WTC11 (cell line): Measurements from ENCODE around the gene TIFAB. TPM values are rescaled to one million over a fixed set of nuclear protein-coding genes. Genes with fewer than 3 reads are reported as not detected.

Experiments
- ATAC-seq: fragments of 200-7000 bp; cut with Tn5 transposase; 2 replicates; pipeline ENCODE4 v1.10.0; 2021; ENCODE audit warnings: mild to moderate bottlenecking, moderate library complexity
- CTCF ChIA-PET: fragments of 300-600 bp; sonication (Branson Sonifier 250); formaldehyde crosslinking; loops from one replicate; lab custom pipeline; 2021; ENCODE audit warnings: antibody characterized with exemption; lab: Charles Lee
- POLR2A ChIA-PET: fragments of 350-600 bp; sonication (Branson Sonifier 250); formaldehyde crosslinking; loops from one replicate; lab custom pipeline; 2021; ENCODE audit warnings: antibody characterized with exemption; lab: Charles Lee
- DNase-seq: peaks from one replicate; pipeline ENCODE4 v3.0.0; 2021; ENCODE audit warnings: low spot score
- H3K27ac Mint-ChIP-seq: 2 replicates; pipeline ENCODE4 v1.8.0; 2021; ENCODE audit warnings: mixed read lengths
- H3K27me3 Mint-ChIP-seq: 2 replicates; pipeline ENCODE4 v1.8.0; 2021; ENCODE audit warnings: low read depth, mild to moderate bottlenecking, moderate library complexity, mixed read lengths
- H3K36me3 Mint-ChIP-seq: 2 replicates; pipeline ENCODE4 v1.8.0; 2021; ENCODE audit warnings: mixed read lengths
- H3K4me1 Mint-ChIP-seq: 2 replicates; pipeline ENCODE4 v1.8.0; 2022; ENCODE audit warnings: mixed read lengths
- H3K4me3 Mint-ChIP-seq: 2 replicates; pipeline ENCODE4 v1.8.0; 2021; ENCODE audit warnings: mild to moderate bottlenecking, moderate library complexity, mixed read lengths
- H3K9me3 Mint-ChIP-seq: 2 replicates; pipeline ENCODE4 v1.8.0; 2021; ENCODE audit warnings: mixed read lengths
- ATF6 ChIP-seq: sonication (generic); formaldehyde crosslinking; IDR thresholded peaks from 2 replicates; pipeline ENCODE4 v1.8.1; 2023; ENCODE audit warnings: mild to moderate bottlenecking, missing genetic modification reagents
- FOXP4 ChIP-seq: sonication (generic); formaldehyde crosslinking; IDR thresholded peaks from 2 replicates; pipeline ENCODE4 v1.8.0; 2022; ENCODE audit warnings: mild to moderate bottlenecking, missing genetic modification reagents
- GABPB1 ChIP-seq: sonication (generic); formaldehyde crosslinking; IDR thresholded peaks from 2 replicates; pipeline ENCODE4 v1.8.1; 2023; ENCODE audit warnings: mild to moderate bottlenecking, missing genetic modification reagents
- GTF2I ChIP-seq: fragments of 250-450 bp; sonication (Bioruptor Pico); conservative IDR thresholded peaks from 2 replicates; pipeline ENCODE4 v1.4.0; 2021; ENCODE audit warnings: mild to moderate bottlenecking
- HMGA2 ChIP-seq: fragments of 250-450 bp; sonication (Bioruptor Pico); IDR thresholded peaks from 2 replicates; pipeline ENCODE4 v1.4.0; 2021; ENCODE audit warnings: mild to moderate bottlenecking, moderate library complexity
- JAZF1 ChIP-seq: fragments of 250-450 bp; sonication (Bioruptor Pico); IDR thresholded peaks from 2 replicates; pipeline ENCODE4 v1.9.0; 2021; ENCODE audit warnings: moderate library complexity, mild to moderate bottlenecking, inconsistent platforms
- MXD4 ChIP-seq: fragments of 250-450 bp; sonication (Bioruptor Pico); IDR thresholded peaks from 2 replicates; pipeline ENCODE4 v1.8.0; 2021; ENCODE audit warnings: mild to moderate bottlenecking, moderate library complexity, borderline replicate concordance
- NFE2L1 ChIP-seq: sonication (generic); formaldehyde crosslinking; IDR thresholded peaks from 2 replicates; pipeline ENCODE4 v1.8.1; 2023; ENCODE audit warnings: missing genetic modification reagents
- NFYB ChIP-seq: sonication (generic); formaldehyde crosslinking; conservative IDR thresholded peaks from 2 replicates; pipeline ENCODE4 v1.8.0; 2022; ENCODE audit warnings: low read depth, missing genetic modification reagents
- OVOL2 ChIP-seq: fragments of 250-450 bp; sonication (Bioruptor Pico); IDR thresholded peaks from 2 replicates; pipeline ENCODE4 v1.9.0; 2021; ENCODE audit warnings: mild to moderate bottlenecking, borderline replicate concordance
- PRDM15 ChIP-seq: sonication (generic); formaldehyde crosslinking; IDR thresholded peaks from 2 replicates; pipeline ENCODE4 v1.8.0; 2022; ENCODE audit warnings: missing genetic modification reagents
- PRRX2 ChIP-seq: fragments of 250-450 bp; sonication (Bioruptor Pico); IDR thresholded peaks from 2 replicates; pipeline ENCODE4 v1.8.0; 2021; ENCODE audit warnings: mild to moderate bottlenecking
- TEAD1 ChIP-seq: sonication (generic); formaldehyde crosslinking; IDR thresholded peaks from 2 replicates; pipeline ENCODE4 v1.8.0; 2022; ENCODE audit warnings: mild to moderate bottlenecking, missing genetic modification reagents
- ZNF121 ChIP-seq: sonication (generic); formaldehyde crosslinking; IDR thresholded peaks from 2 replicates; pipeline ENCODE4 v1.8.0; 2023; ENCODE audit warnings: missing genetic modification reagents
- ZNF232 ChIP-seq: sonication (generic); formaldehyde crosslinking; IDR thresholded peaks from 2 replicates; pipeline ENCODE4 v1.8.0; 2022; ENCODE audit warnings: mild to moderate bottlenecking, missing genetic modification reagents
- total RNA-seq: library from RNA; stranded (reverse); gene quantifications from 3 replicates; pipeline ENCODE4 v1.2.3, GENCODE V29; 2021
- TF ChIP-seq, protein P1 (sequence below): sonication (generic); formaldehyde crosslinking; IDR thresholded peaks from 2 replicates; pipeline ENCODE4 v1.8.0; 2022; ENCODE audit warnings: mild to moderate bottlenecking, missing genetic modification reagents
- TF ChIP-seq, protein P2 (sequence below): sonication (generic); formaldehyde crosslinking; conservative IDR thresholded peaks from 2 replicates; pipeline ENCODE4 v1.8.1; 2022; ENCODE audit warnings: mild to moderate bottlenecking, missing genetic modification reagents

The TIFAB gene
- total RNA-seq, 1 experiment from 2014 or later = not detected

GRCh38 chr5:135472141-135472540 lies 20.0 kb upstream of the TIFAB start:
- TF ChIP-seq ZNF232 (CRISPR knock-in tag) (no peak), FOXP4 (CRISPR knock-in tag) (no peak), ZNF121 (CRISPR knock-in tag) (no peak), ATF6 (CRISPR knock-in tag) (no peak), GTF2I (CRISPR knock-in tag) (no peak)
- Mint-ChIP-seq H3K9me3 (no peaks in the 10 kb centered on the region), H3K4me3 (no peak overlapping the region), H3K4me1 (peaks cover 19% of the 10 kb centered on the region), H3K27ac (no peak overlapping the region), H3K36me3 (no peaks in the 10 kb centered on the region), H3K27me3 (peaks cover 88% of the 10 kb centered on the region)
- ATAC-seq (no peak), DNase-seq (peak; percentile 2)
- POLR2A ChIA-PET = no interaction called here
- CTCF ChIA-PET = no interaction called here

- no peak overlapping the region for H3K4me3 Mint-ChIP-seq
- CTCF ChIA-PET = no interaction called here
- peaks cover 88% of the 10 kb centered on the region for H3K27me3 Mint-ChIP-seq
- peaks cover 19% of the 10 kb centered on the region for H3K4me1 Mint-ChIP-seq
- H3K27ac Mint-ChIP-seq = no peak overlapping the region
- no peaks in the 10 kb centered on the region for H3K9me3 Mint-ChIP-seq
- TF ChIP-seq PRRX2 (CRISPR knock-in tag) (no peak), PRDM15 (CRISPR knock-in tag) (no peak), OVOL2 (CRISPR knock-in tag) (no peak), NFYB (CRISPR knock-in tag) (no peak), GABPB1 (CRISPR knock-in tag) (no peak), GTF2I (CRISPR knock-in tag) (no peak), MXD4 (CRISPR knock-in tag) (no peak), NFE2L1 (CRISPR knock-in tag) (no peak)
- ATAC-seq (no peak), DNase-seq (no peak)
- H3K36me3 Mint-ChIP-seq = no peaks in the 10 kb centered on the region
- POLR2A ChIA-PET = no interaction called here
Observed at GRCh38 chr5:135471726-135472125, 19.6 kb upstream of the TIFAB start.

- Mint-ChIP-seq H3K4me1 (peaks cover 21% of the 10 kb centered on the region), H3K27me3 (peaks cover 91% of the 10 kb centered on the region), H3K36me3 (no peaks in the 10 kb centered on the region), H3K27ac (no peak overlapping the region), H3K9me3 (no peaks in the 10 kb centered on the region), H3K4me3 (no peak overlapping the region)
- DNase-seq (no peak), ATAC-seq (no peak)
- TF ChIP-seq, protein P1, sequence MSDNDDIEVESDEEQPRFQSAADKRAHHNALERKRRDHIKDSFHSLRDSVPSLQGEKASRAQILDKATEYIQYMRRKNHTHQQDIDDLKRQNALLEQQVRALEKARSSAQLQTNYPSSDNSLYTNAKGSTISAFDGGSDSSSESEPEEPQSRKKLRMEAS (CRISPR knock-in tag) = no peak
- TF ChIP-seq NFYB (CRISPR knock-in tag) (no peak), TEAD1 (CRISPR knock-in tag) (no peak), JAZF1 (CRISPR knock-in tag) (no peak), HMGA2 (no peak)
- TF ChIP-seq, protein P2, sequence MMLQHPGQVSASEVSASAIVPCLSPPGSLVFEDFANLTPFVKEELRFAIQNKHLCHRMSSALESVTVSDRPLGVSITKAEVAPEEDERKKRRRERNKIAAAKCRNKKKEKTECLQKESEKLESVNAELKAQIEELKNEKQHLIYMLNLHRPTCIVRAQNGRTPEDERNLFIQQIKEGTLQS = no peak
- ChIA-PET POLR2A (no interaction called here), CTCF (interaction anchor here (1.4 kb wide), 1 partner anchor 81 kb away, joined by 3 read pairs; no protein-coding TSS in a partner anchor)
Observed at GRCh38 chr5:135469911-135470310, 17.8 kb upstream of the TIFAB start.
